22Rv1 (cell line): ENCODE measurements around the gene CAMTA2.

Source experiments
- ZFX ChIP-seq: fragments of 450-650 bp; IDR thresholded peaks from 2 replicates; pipeline ENCODE4 v1.6.1; 2017; ENCODE audit warnings: antibody characterized with exemption, borderline replicate concordance
- TF ChIP-seq, protein P1 (sequence below): fragments of 450-650 bp; IDR thresholded peaks from 2 replicates; pipeline ENCODE4 v1.5.1; 2017; ENCODE audit warnings: mild to moderate bottlenecking

DNA sequence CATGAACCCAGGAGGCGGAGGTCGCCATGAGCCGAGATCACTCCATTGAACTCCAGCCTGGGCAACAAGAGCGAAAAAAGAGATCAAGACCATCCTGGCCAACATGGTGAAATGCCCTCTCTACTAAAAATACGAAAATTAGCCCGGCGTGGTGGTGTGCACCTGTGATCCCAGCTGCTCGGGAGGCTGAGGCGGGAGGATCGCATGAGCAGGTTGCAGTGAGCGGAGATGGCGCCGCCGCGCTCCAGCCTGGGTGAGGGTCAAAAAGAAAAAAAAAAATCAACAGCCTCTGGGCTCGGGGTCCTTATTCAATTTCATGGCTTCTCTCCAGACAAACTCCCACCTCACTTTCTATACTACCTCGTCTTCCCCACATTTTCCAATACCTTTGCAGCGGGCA, 58.6 kb downstream of the CAMTA2 start:
- TF ChIP-seq, protein P1, sequence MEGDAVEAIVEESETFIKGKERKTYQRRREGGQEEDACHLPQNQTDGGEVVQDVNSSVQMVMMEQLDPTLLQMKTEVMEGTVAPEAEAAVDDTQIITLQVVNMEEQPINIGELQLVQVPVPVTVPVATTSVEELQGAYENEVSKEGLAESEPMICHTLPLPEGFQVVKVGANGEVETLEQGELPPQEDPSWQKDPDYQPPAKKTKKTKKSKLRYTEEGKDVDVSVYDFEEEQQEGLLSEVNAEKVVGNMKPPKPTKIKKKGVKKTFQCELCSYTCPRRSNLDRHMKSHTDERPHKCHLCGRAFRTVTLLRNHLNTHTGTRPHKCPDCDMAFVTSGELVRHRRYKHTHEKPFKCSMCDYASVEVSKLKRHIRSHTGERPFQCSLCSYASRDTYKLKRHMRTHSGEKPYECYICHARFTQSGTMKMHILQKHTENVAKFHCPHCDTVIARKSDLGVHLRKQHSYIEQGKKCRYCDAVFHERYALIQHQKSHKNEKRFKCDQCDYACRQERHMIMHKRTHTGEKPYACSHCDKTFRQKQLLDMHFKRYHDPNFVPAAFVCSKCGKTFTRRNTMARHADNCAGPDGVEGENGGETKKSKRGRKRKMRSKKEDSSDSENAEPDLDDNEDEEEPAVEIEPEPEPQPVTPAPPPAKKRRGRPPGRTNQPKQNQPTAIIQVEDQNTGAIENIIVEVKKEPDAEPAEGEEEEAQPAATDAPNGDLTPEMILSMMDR: no peak
- TF ChIP-seq ZFX: no peak
